Gastrocnemius medialis (tissue), 4 donors: ENCODE measurements around the gene DDX23. TPM values are rescaled to one million over a fixed set of nuclear protein-coding genes. Genes with fewer than 3 reads are reported as not detected.

Experiments used
- ATAC-seq, 2 donors: fragments of 150-250 bp; one replicate each; pipeline ENCODE4 v1.9.1; 2016
- DNase-seq, 2 donors: peaks; one replicate each; pipeline ENCODE4 v3.0.0-alpha.2; 2019
- H3K27ac ChIP-seq, 4 donors: fragments of 200-600 bp; sonication (generic); 1 replicate in 1 of 4; 2 replicates in 3 of 4; pipeline ENCODE4 v1.5.1; 2016 to 2018; ENCODE audit warnings: mild to moderate bottlenecking in 2 of 4, moderate library complexity in 1 of 4
- H3K27me3 ChIP-seq, 3 donors: fragments of 200-600 bp; sonication (generic) in 2 of 3; 1 replicate in 1 of 3; 2 replicates in 2 of 3; pipeline versions ENCODE4 v1.5.1 to v1.6.0; 2016 to 2019; ENCODE audit warnings: mild to moderate bottlenecking in 1 of 3, moderate library complexity in 1 of 3
- H3K36me3 ChIP-seq, 2 donors: fragments of 200-600 bp; sonication (generic) in 1 of 2; one replicate each; pipeline ENCODE4 v1.5.1; 2017 to 2018
- H3K4me1 ChIP-seq, 2 donors: fragments of 200-600 bp; sonication (generic) in 1 of 2; one replicate each; pipeline ENCODE4 v1.5.1; 2016 to 2017; ENCODE audit warnings: mild to moderate bottlenecking in 2 of 2
- H3K4me3 ChIP-seq, 4 donors: fragments of 200-600 bp; sonication (generic) in 3 of 4; 1 replicate in 1 of 4; 2 replicates in 3 of 4; pipeline ENCODE4 v1.5.1; 2016 to 2019; ENCODE audit warnings: mild to moderate bottlenecking in 2 of 4
- H3K9me3 ChIP-seq, 3 donors: fragments of 200-600 bp; sonication (generic) in 2 of 3; 1 replicate in 1 of 3; 2 replicates in 2 of 3; pipeline ENCODE4 v1.5.1; 2016 to 2019
- CTCF ChIP-seq, 5 experiments: fragments of 450-650 bp in 3 of 5; fragments of 200-600 bp in 2 of 5; sonication (generic) in 2 of 5; IDR thresholded peaks in 4 of 5; conservative IDR thresholded peaks in 1 of 5; 1 replicate in 4 of 5; 2 replicates in 1 of 5; pipeline ENCODE4 v1.5.1; 2016 to 2019; ENCODE audit warnings: antibody characterized with exemption in 5 of 5, mild to moderate bottlenecking in 3 of 5, moderate library complexity in 3 of 5
- POLR2A ChIP-seq, 2 donors: fragments of 450-650 bp; IDR thresholded peaks; one replicate each; pipeline ENCODE4 v1.6.1; 2017; ENCODE audit warnings: antibody characterized with exemption in 2 of 2, mild to moderate bottlenecking in 2 of 2, moderate library complexity in 2 of 2
- in situ Hi-C, 4 donors: fragments of 200-750 bp; cut with MboI; loops; one replicate each; pipeline versions ENCODE4 v1.15.0 to v1.8.0; 2017; ENCODE audit warnings: low sequenced_read_pairs in 4 of 4
- intact Hi-C: fragments of 100-400 bp; cut with DNase I; formaldehyde crosslinking; loops from one replicate; pipeline ENCODE4 v1.15.1; 2023; ENCODE audit warnings: low total_unique reads
- total RNA-seq, 4 donors: library from RNA; depleted of rRNA; stranded (reverse); fragments of >200 nt; gene quantifications; one replicate each; pipeline versions ENCODE4 v1.1.0 to v1.2.3, GENCODE V29; 2016

DDX23 gene
- total RNA-seq, result 10 to 100 TPM; 55.8 to 80.6 (median 75.7) TPM

GRCh38 chr12:48851883-48852733 lies at the start of gene DDX23:
DDX23 (minus strand) TSS chr12:48852163; CDS start chr12:48845782, 6,381 bp downstream.
- peak; percentile 22 to 55 for TF ChIP-seq POLR2A (IDR thresholded peaks at IDR 0.05)
- TF ChIP-seq CTCF (IDR thresholded peaks at IDR 0.05 in 4 of 5, conservative IDR thresholded peaks at IDR 0.05 in 1 of 5), result no peak
- peak within 1 kb of the TSS; percentile 72 to 89 (median 87) for H3K27ac ChIP-seq
- DNase-seq (peak; percentile 93 to 94), ATAC-seq (peak; percentile 95 to 96)
- H3K4me3 ChIP-seq, result peak within 1 kb of the TSS; percentile 77 to 100 (median 86)
- no peaks in the 10 kb centered on the region for H3K27me3 ChIP-seq
- no peaks in the 10 kb centered on the region for H3K36me3 ChIP-seq
- peaks cover 17 to 22% of the 10 kb centered on the region in 2 donors for H3K4me1 ChIP-seq
- intact Hi-C loops (loop anchor here (5.0 kb wide), 1 partner anchor 500 kb away; the partner anchor contains the start of gene ZNF641), in situ Hi-C loops (loop anchor here in 3 of 4 donors (5.0 to 25.0 kb wide), 4 partner anchors 35 to 135 kb away; partner anchors contain the start of genes DDN (in 1 of the 3) and WNT1 (in 1 of the 3))
- no peaks in the 10 kb centered on the region for H3K9me3 ChIP-seq

- intact Hi-C loops, result no loop called here
- in situ Hi-C loops, result no loop called here
- peaks cover 0 to 8% (median 4%) of the 10 kb centered on the region in 3 donors for H3K27me3 ChIP-seq
- DNase-seq (no peak), ATAC-seq (no peak)
- peaks cover 0 to 4% of the 10 kb centered on the region in 2 donors for H3K4me1 ChIP-seq
- no peak overlapping the region for H3K4me3 ChIP-seq
- no peak overlapping the region for H3K27ac ChIP-seq
- H3K36me3 ChIP-seq, result no peaks in the 10 kb centered on the region
- H3K9me3 ChIP-seq, result no peaks in the 10 kb centered on the region
- no peak for TF ChIP-seq CTCF (IDR thresholded peaks at IDR 0.05 in 4 of 5, conservative IDR thresholded peaks at IDR 0.05 in 1 of 5)
- no peak for TF ChIP-seq POLR2A (IDR thresholded peaks at IDR 0.05)
Observed at GRCh38 chr12:48901278-48901677, 49.3 kb upstream of the DDX23 start.

- no peaks in the 10 kb centered on the region for H3K36me3 ChIP-seq
- H3K4me3 ChIP-seq, result no peak overlapping the region
- no peak for TF ChIP-seq CTCF (IDR thresholded peaks at IDR 0.05 in 4 of 5, conservative IDR thresholded peaks at IDR 0.05 in 1 of 5)
- TF ChIP-seq POLR2A (IDR thresholded peaks at IDR 0.05), result no peak
- in situ Hi-C loops, result no loop called here
- ATAC-seq, result no peak
- peaks cover 0 to 8% (median 7%) of the 10 kb centered on the region in 3 donors for H3K27me3 ChIP-seq
- intact Hi-C loops, result no loop called here
- H3K9me3 ChIP-seq, result no peaks in the 10 kb centered on the region
- H3K4me1 ChIP-seq, result peaks cover 0 to 4% of the 10 kb centered on the region in 2 donors
- no peak for DNase-seq
- H3K27ac ChIP-seq, result no peak overlapping the region
Observed at GRCh38 chr12:48899651-48900050, 47.7 kb upstream of the DDX23 start.

- DNase-seq (no peak), ATAC-seq (no peak)
- H3K27ac ChIP-seq, result no peak overlapping the region
- intact Hi-C loops, result no loop called here
- TF ChIP-seq POLR2A (IDR thresholded peaks at IDR 0.05) (no peak), CTCF (IDR thresholded peaks at IDR 0.05 in 4 of 5, conservative IDR thresholded peaks at IDR 0.05 in 1 of 5) (no peak)
- no peak overlapping the region for H3K4me3 ChIP-seq
- no peaks in the 10 kb centered on the region for H3K36me3 ChIP-seq
- no peaks in the 10 kb centered on the region for H3K4me1 ChIP-seq
- H3K9me3 ChIP-seq, result no peaks in the 10 kb centered on the region
- peaks cover 7 to 10% (median 7%) of the 10 kb centered on the region in 3 donors for H3K27me3 ChIP-seq
- in situ Hi-C loops, result no loop called here
Observed at GRCh38 chr12:48894271-48894670, 42.3 kb upstream of the DDX23 start.
